Stimulated activated CD4-positive, alpha-beta T cell treated with anti-CD3 and anti-CD28 coated beads, Interleukin-1b, Interleukin-23, amount 100 ng/mL, for 4 hours (primary cell): ENCODE data around the gene RCN2.
A peak's percentile ranks its signal among the peaks of the same experiment; 100 is the strongest.

Source experiments
- DNase-seq, 2 donors: peaks; one replicate each; pipeline ENCODE4 v3.0.0-alpha.2; 2020; ENCODE audit warnings: low read depth in 2 of 2

Gene RCN2

DNA sequence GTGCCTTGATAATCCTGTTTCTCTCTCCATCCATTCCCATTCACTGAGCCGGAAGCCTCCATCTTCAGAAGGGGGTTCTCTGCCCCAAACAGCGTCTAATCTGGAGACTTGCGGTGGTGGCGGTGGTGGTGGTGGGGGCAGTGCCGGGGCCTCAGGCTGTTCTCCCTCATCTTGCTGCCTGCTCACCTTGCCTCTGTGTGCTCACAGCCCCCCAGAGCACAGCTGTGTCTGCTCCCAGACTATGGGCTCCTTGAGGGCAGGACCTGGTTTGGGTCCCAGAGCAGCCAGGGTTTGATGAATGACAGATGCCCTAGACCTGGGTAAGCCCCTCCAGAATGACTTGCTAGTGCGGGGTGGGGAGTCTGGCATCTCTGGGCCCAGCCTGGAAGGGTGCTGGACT is 62.9 kb downstream of the RCN2 start:
- DNase-seq: no peak

DNA sequence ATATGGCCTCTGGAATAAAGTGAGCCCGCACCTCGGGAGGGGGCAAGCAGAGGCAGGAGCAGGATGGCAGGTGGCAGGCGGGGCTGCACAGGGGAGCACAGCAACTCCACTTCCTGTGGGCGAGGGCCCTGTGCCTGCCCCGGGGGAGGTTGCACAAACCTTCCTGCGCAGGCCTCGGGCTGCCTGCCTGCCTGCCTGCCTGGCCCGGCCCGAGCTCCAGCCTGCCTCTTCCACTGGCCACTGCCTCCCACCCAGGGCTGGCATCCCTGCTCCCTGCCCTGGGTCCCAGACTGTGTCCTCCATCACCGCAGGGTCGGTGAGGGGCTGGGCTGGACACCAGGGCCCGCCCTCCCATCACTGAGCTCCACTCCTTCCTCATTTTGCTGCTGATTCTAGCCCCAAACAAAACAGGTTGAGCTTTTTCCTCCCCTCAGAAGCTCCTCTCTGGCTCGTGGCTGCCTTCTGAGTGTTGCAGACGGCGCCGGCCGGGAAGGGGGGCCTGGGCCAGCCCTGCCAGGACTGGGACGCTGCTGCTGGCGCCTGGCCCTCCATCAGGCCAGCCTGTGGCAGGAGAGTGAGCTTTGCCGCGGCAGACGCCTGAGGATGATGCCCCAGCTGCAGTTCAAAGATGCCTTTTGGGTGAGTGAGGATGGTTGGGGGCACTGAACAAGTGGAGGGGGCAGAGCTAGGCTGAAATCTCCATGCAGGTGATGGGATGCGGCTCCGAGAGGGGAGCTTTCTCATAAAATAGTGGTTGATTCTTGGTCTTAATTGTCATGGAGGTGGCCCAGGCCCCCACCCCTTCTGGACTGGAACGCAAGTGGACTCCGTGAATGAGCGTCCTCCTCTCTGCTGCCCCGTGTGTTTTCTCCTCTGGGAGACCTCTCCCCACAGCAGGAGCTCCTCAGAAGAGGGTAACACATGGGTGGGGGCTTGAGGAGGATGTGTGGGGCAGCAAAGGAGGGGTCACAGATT is 63.7 kb downstream of the RCN2 start, which contains the start of gene PSTPIP1:
TSS of gene PSTPIP1 (plus strand) at position 156 of the 975 bp plus-strand sequence. CDS start at position 604, 448 bp downstream.
- peak; percentile 50 to 57 for DNase-seq

DNA sequence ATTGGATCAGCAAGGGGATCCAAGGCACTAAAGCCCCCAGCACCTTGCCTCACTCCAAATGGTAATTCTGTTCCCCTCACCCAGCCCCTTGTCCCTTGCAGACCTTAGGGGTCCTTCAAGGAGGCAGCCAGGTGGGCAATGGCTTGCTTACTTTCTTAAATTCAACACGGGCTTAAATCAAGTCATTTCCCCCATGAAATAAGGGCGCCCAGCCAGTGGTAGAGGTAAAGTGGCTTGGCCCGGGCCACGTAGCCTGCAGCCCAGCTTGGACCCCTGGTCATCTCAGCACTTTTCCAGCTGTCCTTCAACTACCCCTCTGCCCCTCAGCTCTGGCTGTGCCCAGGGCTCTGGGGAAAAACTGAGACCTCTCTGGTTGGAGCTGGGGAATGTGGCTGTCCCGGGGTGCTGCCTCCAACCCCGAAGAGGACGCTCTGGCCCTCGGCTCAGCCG is 64.6 kb downstream of the RCN2 start:
- no peak for DNase-seq

DNA sequence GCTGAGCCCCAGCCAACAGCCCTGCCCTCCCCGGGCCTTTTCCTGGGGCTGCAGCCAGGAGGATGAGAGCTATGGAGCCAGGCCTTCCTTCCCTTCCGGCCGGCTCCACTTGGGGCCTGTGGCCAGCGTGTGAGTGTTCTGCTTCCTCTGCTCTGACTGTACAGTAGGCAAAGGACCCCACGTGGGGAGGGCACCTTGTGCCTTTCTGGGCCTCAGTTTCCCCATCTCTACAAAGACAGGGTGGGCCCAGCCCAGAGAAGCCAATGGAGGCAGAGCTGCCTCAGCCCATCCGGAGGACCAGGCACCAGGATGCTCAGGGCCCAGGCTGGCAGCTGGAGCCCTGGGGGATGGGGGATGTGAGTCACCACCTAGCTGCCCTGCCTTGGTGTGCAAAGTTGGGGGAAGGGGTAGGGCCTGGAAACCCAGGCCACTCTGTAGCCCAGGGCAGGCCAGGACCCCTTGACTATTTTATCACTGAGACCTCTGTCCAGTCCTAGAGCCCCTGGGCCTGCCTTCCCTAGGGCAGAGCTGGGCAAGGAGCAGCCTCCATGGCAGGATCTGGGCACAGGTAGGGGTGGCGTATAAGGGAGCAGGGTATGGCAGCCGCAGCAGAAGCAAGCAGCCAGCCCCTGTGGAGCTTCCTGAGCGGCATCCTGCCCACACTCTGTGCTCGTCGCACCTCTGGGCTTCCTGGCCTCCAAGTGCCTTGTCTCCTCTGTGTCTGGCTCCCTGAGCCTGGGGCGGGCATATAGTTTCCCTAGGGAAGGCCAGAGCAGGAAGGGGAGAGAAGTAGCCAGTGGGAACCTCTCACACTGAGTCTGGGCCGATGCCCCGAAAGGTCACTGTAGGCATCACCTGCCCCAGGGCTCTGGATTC is 65.2 kb downstream of the RCN2 start:
- DNase-seq: peak; percentile 32 to 45

DNA sequence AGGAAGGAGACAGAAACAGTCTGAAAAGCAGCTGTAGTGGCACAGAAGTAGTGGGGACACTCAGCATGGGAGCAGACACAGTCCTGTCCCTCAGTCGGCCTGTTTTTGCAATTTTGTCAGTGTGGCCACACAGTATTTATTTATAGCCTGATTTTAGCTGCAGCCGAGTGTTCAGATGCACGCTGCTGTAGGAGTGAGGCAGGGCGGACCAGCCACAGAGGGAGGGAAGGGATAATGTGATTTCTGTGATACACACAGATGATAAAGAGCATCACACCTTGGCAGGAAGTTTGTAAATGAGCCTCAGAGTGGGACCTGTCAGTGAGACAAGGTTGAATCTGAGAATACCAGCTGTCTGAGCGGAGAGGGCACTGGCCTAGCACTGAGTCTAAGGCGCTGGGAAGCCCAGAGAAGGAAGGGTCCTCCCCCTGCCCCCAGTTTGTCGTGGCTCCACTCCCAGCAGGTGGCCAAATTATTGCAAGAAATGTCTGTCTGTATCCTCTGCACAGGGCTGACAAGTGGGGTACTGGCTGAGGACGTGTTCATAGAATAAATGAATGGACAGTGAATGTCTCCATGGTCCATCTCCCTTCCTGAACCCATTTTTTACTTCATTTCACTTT is 67.2 kb downstream of the RCN2 start:
- no peak for DNase-seq

DNA sequence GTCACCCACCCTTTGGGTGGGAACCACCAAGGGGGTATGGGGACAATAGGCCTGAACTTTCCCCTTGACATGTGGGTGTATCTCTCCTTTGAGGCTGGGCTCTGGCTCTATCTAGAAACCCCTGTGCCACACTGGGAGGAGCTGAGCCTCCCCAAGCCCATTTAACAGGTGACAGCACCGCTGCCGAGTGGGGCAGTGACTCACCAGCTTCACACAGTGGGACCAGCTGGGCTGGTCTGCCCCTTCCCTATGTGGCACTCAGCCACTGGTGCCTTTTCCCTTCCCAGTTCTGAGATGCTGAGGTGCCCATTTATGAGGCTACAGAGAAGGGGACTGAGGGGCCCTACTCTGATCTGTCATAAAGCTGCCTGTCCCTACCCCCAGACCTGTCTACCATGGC is 68.4 kb downstream of the RCN2 start:
- no peak for DNase-seq

DNA sequence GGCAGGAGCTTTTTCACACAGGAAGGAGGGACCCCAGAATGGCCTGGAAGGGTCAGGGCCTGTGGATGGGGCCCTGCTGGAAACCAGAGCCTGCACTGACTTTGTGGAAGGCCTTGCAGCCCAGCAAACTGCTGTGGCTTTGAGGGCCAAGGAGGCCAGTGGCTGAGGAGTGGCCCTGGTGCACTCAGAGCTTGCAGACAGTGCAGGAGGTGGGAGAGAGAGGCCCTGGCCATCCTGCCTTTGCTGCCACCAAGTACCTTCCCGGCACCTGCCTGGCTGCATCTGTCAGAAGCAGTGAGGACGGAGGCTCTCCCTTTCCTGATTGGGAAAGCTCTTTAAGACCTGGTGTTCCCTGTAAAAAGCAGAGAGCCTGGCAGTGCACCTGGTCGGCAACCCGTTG is 69.8 kb downstream of the RCN2 start:
- DNase-seq: no peak

DNA sequence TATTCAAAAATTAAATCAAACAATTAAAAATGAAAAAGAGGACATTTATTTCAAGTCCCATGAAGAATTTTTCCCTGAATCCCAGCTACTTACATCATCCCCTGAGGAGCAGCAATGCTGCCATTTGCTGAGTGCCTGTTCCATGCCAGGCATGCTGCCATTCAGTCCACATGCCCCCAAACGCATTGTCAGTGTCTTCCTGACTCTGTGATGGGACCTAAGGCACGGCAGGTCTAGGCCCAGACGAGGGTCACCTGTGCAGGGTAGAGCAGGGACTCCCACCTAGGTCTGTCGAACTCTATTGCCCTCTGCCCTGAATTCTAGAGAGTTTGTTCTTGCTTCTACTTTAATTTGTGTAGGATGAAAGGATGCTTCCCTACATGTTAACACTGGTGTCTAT is 70.4 kb downstream of the RCN2 start:
- no peak for DNase-seq

DNA sequence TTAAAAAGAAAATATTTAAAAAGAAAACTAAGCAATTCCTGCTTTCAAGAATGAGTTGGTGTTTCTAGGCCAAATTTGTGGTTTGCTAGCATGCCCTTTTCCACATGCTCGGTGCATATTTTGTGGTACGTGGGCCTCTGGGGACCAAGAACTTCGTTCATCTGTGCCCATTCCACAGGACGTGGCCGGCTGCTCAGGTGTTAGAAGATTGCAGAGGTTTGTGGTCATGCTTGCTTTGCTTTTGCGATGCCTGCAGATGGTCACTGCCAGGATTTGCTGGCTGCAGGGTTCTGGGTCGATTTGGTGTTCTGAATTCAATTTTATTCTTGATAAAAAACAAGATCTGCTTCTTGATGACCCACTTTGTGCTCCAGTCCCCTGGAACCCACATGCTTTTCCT is 70.9 kb downstream of the RCN2 start:
- no peak for DNase-seq

DNA sequence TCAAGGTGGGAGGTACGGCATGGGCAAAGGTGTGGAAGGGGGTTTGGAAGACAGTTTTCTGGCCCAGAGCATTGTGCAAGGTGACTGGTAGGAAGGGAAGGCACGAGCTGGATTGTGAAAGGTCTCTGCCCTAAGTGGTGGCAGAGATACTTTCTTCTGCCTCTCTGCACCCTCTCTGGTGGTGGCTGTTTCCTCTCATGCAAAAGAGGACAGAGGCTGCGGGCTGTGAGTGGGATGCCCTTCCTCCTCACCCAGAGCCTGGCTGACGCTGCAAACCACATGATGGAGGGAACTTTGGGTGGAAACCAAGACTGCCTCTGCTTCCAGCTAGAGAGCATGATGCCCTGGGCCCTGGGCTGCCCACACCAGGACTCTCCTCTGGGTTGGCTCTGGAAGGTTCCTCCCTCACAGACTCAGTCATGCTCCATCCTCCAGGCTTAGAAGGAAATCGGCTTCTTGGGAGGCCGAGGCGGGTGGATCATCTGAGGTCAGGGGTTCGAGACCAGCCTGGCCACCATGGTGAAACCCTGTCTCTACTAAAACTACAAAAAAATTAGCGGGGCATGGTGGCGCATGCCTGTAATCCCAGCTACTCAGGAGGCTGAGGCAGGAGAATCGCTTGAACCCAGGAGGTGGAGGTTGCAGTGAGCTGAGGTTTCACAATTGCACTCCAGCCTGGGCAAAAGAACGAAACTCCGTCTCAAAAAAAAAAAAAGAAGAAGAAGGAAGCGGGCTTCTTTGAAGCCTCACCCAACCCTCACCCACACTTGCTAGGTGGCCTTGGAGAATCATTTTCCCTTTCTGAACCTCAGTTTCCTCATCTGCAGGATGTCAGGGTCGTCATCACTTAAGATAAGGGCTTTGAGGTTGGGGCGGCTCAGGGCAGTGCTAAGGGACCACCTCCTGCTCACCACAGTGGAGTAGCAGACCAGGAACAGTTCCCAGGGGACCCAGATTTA is 71.7 kb downstream of the RCN2 start:
- peak; percentile 52 to 60 for DNase-seq
